OCI-LY3 (cell line): ENCODE data around the gene DST.

Experiments
- H2AFZ ChIP-seq: fragments of 200-600, 300-600 bp; shearing (Covaris generic); 2 replicates; pipeline ENCODE4 v1.6.0; 2014; ENCODE audit warnings: antibody characterized with exemption, low read depth, low read length
- H3K27ac ChIP-seq: fragments of 200-600, 300-600 bp; sonication (generic); 2 replicates; pipeline ENCODE4 v1.5.1; 2014; ENCODE audit warnings: mild to moderate bottlenecking, low read length, moderate library complexity, mixed read lengths
- H3K27me3 ChIP-seq: fragments of 200-600, 300-600 bp; sonication (generic); 2 replicates; pipeline ENCODE4 v1.6.1; 2014; ENCODE audit warnings: low read depth, low read length, mixed read lengths
- H3K36me3 ChIP-seq: fragments of 200-600, 300-600 bp; sonication (generic); replicated peaks from 2 replicates; pipeline ENCODE3; 2014; ENCODE audit warnings: low read depth, low read length, mixed read lengths
- H3K4me1 ChIP-seq: fragments of 300-600, 200-600 bp; sonication (generic); 2 replicates; pipeline ENCODE4 v1.6.1; 2014; ENCODE audit warnings: low read length, mixed read lengths
- H3K4me2 ChIP-seq: fragments of 200-600, 300-600 bp; sonication (generic); 2 replicates; pipeline ENCODE4 v1.6.1; 2014; ENCODE audit warnings: low read length, mixed read lengths
- H3K4me3 ChIP-seq: fragments of 300-600, 200-600 bp; sonication (generic); 2 replicates; pipeline ENCODE4 v1.5.1; 2014; ENCODE audit warnings: antibody characterized with exemption, mild to moderate bottlenecking, low read length, moderate library complexity
- H3K79me2 ChIP-seq: fragments of 300-600, 200-600 bp; shearing (Covaris generic); 2 replicates; pipeline ENCODE4 v1.6.1; 2014; ENCODE audit warnings: mild to moderate bottlenecking, low read length, mixed read lengths
- H3K9ac ChIP-seq: fragments of 300-600, 200-600 bp; shearing (Covaris generic); 2 replicates; pipeline ENCODE4 v1.6.0; 2014; ENCODE audit warnings: mild to moderate bottlenecking, low read length, moderate library complexity
- H3K9me3 ChIP-seq: fragments of 200-600, 300-600 bp; shearing (Covaris generic); 2 replicates; pipeline ENCODE4 v1.6.1; 2014; ENCODE audit warnings: low read length, mixed read lengths; ENCODE audit not compliant: insufficient read depth
- H4K20me1 ChIP-seq: fragments of 200-600, 300-600 bp; sonication (generic); 2 replicates; pipeline ENCODE4 v1.6.1; 2016; ENCODE audit warnings: low read length, mixed read lengths; ENCODE audit not compliant: insufficient read depth
- CTCF ChIP-seq: fragments of 200-600, 300-600 bp; sonication (generic); IDR thresholded peaks from 2 replicates; pipeline ENCODE4 v1.5.1; 2014; ENCODE audit warnings: antibody characterized with exemption, low read length, low read depth
- EZH2phosphoT487 ChIP-seq: fragments of 200-600 bp; shearing (Covaris generic); IDR thresholded peaks from 2 replicates; pipeline ENCODE4 v1.6.1; 2018; ENCODE audit warnings: antibody characterized with exemption, mixed run types, low read depth

Gene DST

DNA sequence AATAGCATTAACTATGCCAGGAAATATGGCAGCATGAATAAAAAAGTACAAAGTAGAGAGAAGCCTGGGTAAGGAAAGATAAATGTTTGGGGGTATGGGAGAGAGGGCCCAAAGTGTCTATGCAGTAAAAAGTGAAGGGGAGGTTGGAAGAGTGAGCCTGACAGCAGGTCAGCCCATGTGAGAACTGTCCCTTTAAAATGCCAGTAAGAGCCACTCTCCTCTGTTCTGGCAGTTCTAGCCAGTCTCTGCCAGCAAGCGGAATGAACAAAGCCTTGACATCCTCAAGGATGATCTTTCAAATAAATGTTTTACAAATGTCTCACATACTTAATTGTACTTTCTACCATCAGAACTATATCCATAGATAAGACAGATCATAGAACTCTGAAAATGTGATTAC lies 164.5 kb downstream of the DST start:
- no peak overlapping the region for H3K9ac ChIP-seq
- H3K27ac ChIP-seq, result no peak overlapping the region
- no peaks in the 10 kb centered on the region for H3K79me2 ChIP-seq
- H3K27me3 ChIP-seq, result no peaks in the 10 kb centered on the region
- H3K4me2 ChIP-seq, result no peak overlapping the region
- H2AFZ ChIP-seq, result no peak overlapping the region
- no peak for TF ChIP-seq CTCF
- TF ChIP-seq EZH2phosphoT487, result no peak
- peaks cover 5% of the 10 kb centered on the region; the same call in 1 of the 2 replicates for H3K9me3 ChIP-seq
- no peaks in the 10 kb centered on the region for H4K20me1 ChIP-seq
- no peaks in the 10 kb centered on the region for H3K4me1 ChIP-seq
- H3K4me3 ChIP-seq, result no peak overlapping the region
- peaks cover 6% of the 10 kb centered on the region for H3K36me3 ChIP-seq

DNA sequence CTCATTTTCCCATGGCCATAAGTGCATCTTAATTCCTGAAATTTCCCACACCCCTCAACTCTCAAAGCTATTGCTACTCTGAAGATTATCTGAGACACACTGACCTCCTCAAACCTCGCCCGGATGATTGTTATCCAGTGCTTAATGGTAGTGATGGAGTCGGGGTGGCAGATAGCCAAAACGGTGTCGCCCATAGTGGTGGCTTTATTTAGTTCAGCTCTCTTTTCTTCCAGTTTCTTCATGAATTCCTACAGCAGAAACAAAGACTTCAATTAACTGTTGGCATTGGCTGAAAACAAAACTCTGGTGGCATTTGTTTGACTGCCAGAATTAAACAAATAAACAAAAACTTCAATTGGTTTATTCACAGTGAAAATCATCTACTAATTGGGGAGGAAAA lies 165.4 kb downstream of the DST start:
- no peaks in the 10 kb centered on the region for H3K79me2 ChIP-seq

DNA sequence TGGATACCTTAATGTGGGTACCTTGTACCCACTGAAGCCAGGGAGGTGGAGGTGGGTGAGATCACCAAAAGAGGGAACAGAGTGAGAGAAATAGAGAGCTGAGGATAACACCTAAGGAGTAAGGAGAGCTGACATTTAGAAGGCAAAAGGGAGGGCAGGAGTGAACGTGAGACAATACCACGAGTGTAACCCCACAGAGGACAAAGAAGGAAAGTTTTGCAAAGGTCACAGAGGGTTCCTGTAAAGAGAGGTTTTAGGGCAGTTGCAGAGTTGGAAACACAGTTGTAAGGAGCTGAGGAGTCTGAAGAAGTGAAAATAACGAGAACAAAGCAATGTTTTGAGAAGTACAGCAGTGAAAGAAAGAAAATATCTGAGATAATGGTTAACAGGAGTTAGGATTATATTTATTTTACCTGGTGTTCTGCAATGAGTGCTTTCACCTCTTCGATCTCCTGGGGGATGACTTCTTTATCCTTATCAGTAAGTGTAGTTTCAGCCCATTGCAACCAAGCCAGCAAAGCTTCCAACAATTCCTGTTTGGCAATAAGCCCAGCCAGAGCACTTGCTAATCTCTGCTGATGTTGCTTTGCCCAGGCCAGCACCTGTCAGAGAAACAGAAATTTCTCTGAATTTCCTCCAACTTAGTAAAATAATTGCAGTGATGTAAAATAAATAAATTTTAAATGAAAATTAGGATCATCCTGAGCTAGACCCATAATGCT lies 166.8 kb downstream of the DST start:
- Histone ChIP-seq H2AFZ (no peak overlapping the region), H3K4me3 (no peak overlapping the region), H4K20me1 (no peaks in the 10 kb centered on the region), H3K27me3 (no peaks in the 10 kb centered on the region), H3K4me2 (no peak overlapping the region), H3K9me3 (peaks cover 5% of the 10 kb centered on the region; the same call in 1 of the 2 replicates), H3K36me3 (peaks cover 6% of the 10 kb centered on the region), H3K79me2 (no peaks in the 10 kb centered on the region), H3K27ac (no peak overlapping the region), H3K4me1 (no peaks in the 10 kb centered on the region), H3K9ac (no peak overlapping the region)
- TF ChIP-seq EZH2phosphoT487 (no peak), CTCF (no peak)

More for the DNA sequence above, 165.4 kb downstream of the DST start:
- Histone ChIP-seq H3K4me1 (no peaks in the 10 kb centered on the region), H3K4me2 (no peak overlapping the region), H3K27me3 (no peaks in the 10 kb centered on the region), H4K20me1 (no peaks in the 10 kb centered on the region), H3K4me3 (no peak overlapping the region), H3K27ac (no peak overlapping the region), H3K9ac (no peak overlapping the region), H3K9me3 (peaks cover 5% of the 10 kb centered on the region; the same call in 1 of the 2 replicates), H3K36me3 (peaks cover 6% of the 10 kb centered on the region), H2AFZ (no peak overlapping the region)
- TF ChIP-seq EZH2phosphoT487 (no peak), CTCF (no peak)

DNA sequence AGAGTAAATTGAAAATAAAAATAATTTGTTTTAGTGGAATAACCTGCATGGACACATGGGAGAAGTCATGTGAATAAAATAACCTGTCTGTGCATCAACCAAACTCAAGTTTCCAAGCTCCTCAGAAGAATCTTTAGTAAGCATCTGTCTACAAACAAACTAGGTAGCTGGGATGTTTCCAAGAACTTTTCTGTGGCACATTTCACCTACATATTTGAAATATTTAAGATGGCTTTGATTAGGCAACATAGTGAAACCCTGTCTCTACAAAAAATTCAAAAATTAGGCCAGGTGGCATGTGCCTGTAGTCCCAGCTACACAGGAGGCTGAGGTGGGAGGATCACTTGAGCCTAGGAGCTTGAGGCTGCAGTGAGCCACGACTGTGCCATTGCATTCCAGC lies 168.2 kb downstream of the DST start:
- Histone ChIP-seq H4K20me1 (no peaks in the 10 kb centered on the region), H3K36me3 (peaks cover 4% of the 10 kb centered on the region), H3K9me3 (peaks cover 5% of the 10 kb centered on the region; the same call in 1 of the 2 replicates), H3K27ac (no peak overlapping the region), H3K4me1 (no peaks in the 10 kb centered on the region), H3K27me3 (no peaks in the 10 kb centered on the region), H3K4me3 (no peak overlapping the region), H3K79me2 (no peaks in the 10 kb centered on the region), H3K4me2 (no peak overlapping the region), H2AFZ (no peak overlapping the region), H3K9ac (no peak overlapping the region)
- no peak for TF ChIP-seq CTCF
- no peak for TF ChIP-seq EZH2phosphoT487
